Epidermal melanocyte (primary cell): ENCODE measurements around the gene TMEM203.
A peak's percentile ranks its signal among the peaks of the same experiment; 100 is the strongest.

Experiments used
- DNase-seq: peaks from one replicate; pipeline ENCODE4 v3.0.0; 2011; ENCODE audit warnings: low spot score; ENCODE audit not compliant: insufficient read length

TMEM203 gene

GRCh38 chr9:137219757-137220316 is 14.4 kb upstream of the TMEM203 start:
- no peak for DNase-seq

GRCh38 chr9:137218754-137219271 is 13.4 kb upstream of the TMEM203 start:
- DNase-seq = no peak

- DNase-seq = no peak
Measured at GRCh38 chr9:137218212-137218753, 12.8 kb upstream of the TMEM203 start.

- peak; percentile 61 for DNase-seq
Measured at GRCh38 chr9:137217276-137218211, 12.1 kb upstream of the TMEM203 start.

GRCh38 chr9:137216188-137216965 is 10.9 kb upstream of the TMEM203 start:
- no peak for DNase-seq

GRCh38 chr9:137215196-137215986 is 9.9 kb upstream of the TMEM203 start:
- DNase-seq = no peak

- no peak for DNase-seq
Measured at GRCh38 chr9:137214620-137215019, 9.2 kb upstream of the TMEM203 start.

GRCh38 chr9:137213160-137214060 is 8.0 kb upstream of the TMEM203 start:
- no peak for DNase-seq

- no peak for DNase-seq
Measured at GRCh38 chr9:137212520-137212919, 7.1 kb upstream of the TMEM203 start.

GRCh38 chr9:137211532-137211931 is 6.1 kb upstream of the TMEM203 start:
- DNase-seq = no peak

- DNase-seq = peak; percentile 13
Measured at GRCh38 chr9:137206602-137207001, 1.2 kb upstream of the TMEM203 start.

- no peak for DNase-seq
Measured at GRCh38 chr9:137204731-137205125, 720 bp downstream of the TMEM203 start.

GRCh38 chr9:137202966-137203365 is 2.5 kb downstream of the TMEM203 start:
- no peak for DNase-seq

- no peak for DNase-seq
Measured at GRCh38 chr9:137201205-137201868, 4.1 kb downstream of the TMEM203 start.

- peak; percentile 100 for DNase-seq
Measured at GRCh38 chr9:137200311-137201204, 4.9 kb downstream of the TMEM203 start, which contains the start of gene TPRN. TPRN (minus strand) TSS chr9:137200741; CDS start chr9:137200711, 30 bp downstream.

GRCh38 chr9:137199411-137200121 is 5.9 kb downstream of the TMEM203 start:
- DNase-seq = no peak

- no peak for DNase-seq
Measured at GRCh38 chr9:137198902-137199283, 6.6 kb downstream of the TMEM203 start.
